CD8-positive, alpha-beta memory T cell (primary cell): Measurements from ENCODE around the gene HMMR. TPM values are rescaled to one million over a fixed set of nuclear protein-coding genes. Genes with fewer than 3 reads are reported as not detected.

ENCODE experiments used
- CTCF ChIA-PET: fragments of 350-600 bp; sonication (Branson Sonifier 250); formaldehyde crosslinking; loops from one replicate; lab custom pipeline; 2021; ENCODE audit warnings: antibody characterized with exemption; lab: Charles Lee
- POLR2A ChIA-PET: fragments of 350-600 bp; sonication (Branson Sonifier 250); formaldehyde crosslinking; loops from one replicate; lab custom pipeline; 2021; ENCODE audit warnings: antibody characterized with exemption; lab: Charles Lee
- DNase-seq, 5 donors: peaks; one replicate each; pipeline versions ENCODE4 v3.0.0 to v3.0.0-alpha.2; 2020 to 2022; ENCODE audit warnings: mixed read lengths in 1 of 5
- H3K27ac ChIP-seq: one replicate; pipeline ENCODE4 v1.7.0; 2013; ENCODE audit warnings: low read depth, mild to moderate bottlenecking, low read length, moderate library complexity
- H3K27me3 ChIP-seq: 2 replicates; pipeline ENCODE4 v1.7.0; 2013; ENCODE audit warnings: low read length, mild to moderate bottlenecking; ENCODE audit not compliant: insufficient read depth, poor library complexity, severe bottlenecking
- H3K36me3 ChIP-seq: 2 replicates; pipeline ENCODE4 v1.7.0; 2013; ENCODE audit warnings: mild to moderate bottlenecking, low read length, moderate library complexity; ENCODE audit not compliant: insufficient read depth
- H3K4me1 ChIP-seq: 2 replicates; pipeline ENCODE4 v1.7.0; 2013; ENCODE audit warnings: mild to moderate bottlenecking, low read length, moderate library complexity; ENCODE audit not compliant: insufficient read depth
- H3K4me3 ChIP-seq: 2 replicates; pipeline ENCODE4 v1.7.0; 2013; ENCODE audit warnings: mild to moderate bottlenecking, low read length
- H3K9me3 ChIP-seq: 2 replicates; pipeline ENCODE4 v1.7.0; 2013; ENCODE audit warnings: mild to moderate bottlenecking, low read length
- H3K27ac Mint-ChIP-seq, 8 donors: one replicate each; pipeline ENCODE4 v1.8.0; 2020 to 2021; ENCODE audit warnings: mixed read lengths in 8 of 8, mild to moderate bottlenecking in 6 of 8, inconsistent platforms in 3 of 8, moderate library complexity in 3 of 8
- H3K27me3 Mint-ChIP-seq, 2 donors: one replicate each; pipeline ENCODE4 v1.8.0; 2020 to 2021; ENCODE audit warnings: mixed read lengths in 2 of 2, mild to moderate bottlenecking in 1 of 2, moderate library complexity in 1 of 2
- H3K36me3 Mint-ChIP-seq, 3 donors: one replicate each; pipeline ENCODE4 v1.8.0; 2020 to 2021; ENCODE audit warnings: mixed read lengths in 3 of 3, inconsistent platforms in 1 of 3, mild to moderate bottlenecking in 1 of 3
- H3K4me1 Mint-ChIP-seq, 3 donors: one replicate each; pipeline ENCODE4 v1.8.0; 2020 to 2021; ENCODE audit warnings: mixed read lengths in 3 of 3, inconsistent platforms in 1 of 3, mild to moderate bottlenecking in 1 of 3
- H3K4me3 Mint-ChIP-seq, 7 donors: one replicate each; pipeline ENCODE4 v1.8.0; 2020 to 2021; ENCODE audit warnings: mixed read lengths in 7 of 7, mild to moderate bottlenecking in 6 of 7, moderate library complexity in 4 of 7, inconsistent platforms in 2 of 7
- H3K9me3 Mint-ChIP-seq, 5 donors: one replicate each; pipeline ENCODE4 v1.8.0; 2020 to 2022; ENCODE audit warnings: mixed read lengths in 5 of 5, mild to moderate bottlenecking in 3 of 5, moderate library complexity in 2 of 5, inconsistent platforms in 1 of 5
- polyA plus RNA-seq: library from polyadenylated mRNA; unstranded; fragments of 300-500 nt; fragmentation: Illumina TruSeq; gene quantifications from one replicate; pipeline ENCODE4 v1.2.3, GENCODE V29; 2021
- total RNA-seq, 2 experiments: library from RNA; stranded (reverse); gene quantifications; one replicate each; pipeline ENCODE4 v1.2.3, GENCODE V29; 2021

HMMR gene
- total and polyA plus RNA-seq, 3 experiments from 2014 or later, result 0.18 to 43.8 (median 40.6) TPM

DNA sequence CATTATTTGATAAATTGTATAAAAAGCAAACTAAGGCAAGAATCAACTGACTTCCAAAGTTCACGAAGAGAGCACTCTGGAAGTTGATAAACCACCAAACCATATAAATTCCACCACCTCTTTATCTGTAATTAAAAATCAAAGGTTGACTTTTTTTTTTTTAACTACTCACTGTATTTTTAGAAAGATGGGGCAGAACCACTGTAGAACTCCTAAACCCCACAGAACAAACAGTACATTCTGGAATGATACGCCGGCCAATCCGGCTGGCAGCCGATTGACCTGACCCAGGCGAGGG lies 23.5 kb upstream of the HMMR start:
- H3K4me3 Mint-ChIP-seq, result peak overlapping the region; percentile 88 to 95 (median 94)
- ChIA-PET POLR2A (interaction anchor here (1.5 to 2.2 kb wide), 2 partner anchors 23 to 70 kb away, joined by 9 to 31 read pairs; partner anchors contain the start of genes HMMR and NUDCD2), CTCF (interaction anchor here (1.1 to 2.3 kb wide), 2 partner anchors 12 to 22 kb away, joined by 3 to 20 read pairs; partner anchors contain the start of genes HMMR and NUDCD2)
- H3K27ac Mint-ChIP-seq, result peak overlapping the region; percentile 82 to 97 (median 95)
- no peaks in the 10 kb centered on the region for H3K27me3 ChIP-seq
- H3K27ac ChIP-seq, result peak overlapping the region; percentile 88
- H3K4me1 ChIP-seq, result peaks cover 32% of the 10 kb centered on the region
- no peaks in the 10 kb centered on the region for H3K9me3 ChIP-seq
- peaks cover 0 to 27% (median 5%) of the 10 kb centered on the region in 3 donors for H3K36me3 Mint-ChIP-seq
- H3K27me3 Mint-ChIP-seq, result peaks cover 0 to 1% of the 10 kb centered on the region in 2 donors
- no peaks in the 10 kb centered on the region for H3K9me3 Mint-ChIP-seq
- H3K36me3 ChIP-seq, result no peaks in the 10 kb centered on the region
- H3K4me3 ChIP-seq, result peak overlapping the region; percentile 89
- DNase-seq, result no peak
- peaks cover 42 to 51% (median 49%) of the 10 kb centered on the region in 3 donors for H3K4me1 Mint-ChIP-seq

DNA sequence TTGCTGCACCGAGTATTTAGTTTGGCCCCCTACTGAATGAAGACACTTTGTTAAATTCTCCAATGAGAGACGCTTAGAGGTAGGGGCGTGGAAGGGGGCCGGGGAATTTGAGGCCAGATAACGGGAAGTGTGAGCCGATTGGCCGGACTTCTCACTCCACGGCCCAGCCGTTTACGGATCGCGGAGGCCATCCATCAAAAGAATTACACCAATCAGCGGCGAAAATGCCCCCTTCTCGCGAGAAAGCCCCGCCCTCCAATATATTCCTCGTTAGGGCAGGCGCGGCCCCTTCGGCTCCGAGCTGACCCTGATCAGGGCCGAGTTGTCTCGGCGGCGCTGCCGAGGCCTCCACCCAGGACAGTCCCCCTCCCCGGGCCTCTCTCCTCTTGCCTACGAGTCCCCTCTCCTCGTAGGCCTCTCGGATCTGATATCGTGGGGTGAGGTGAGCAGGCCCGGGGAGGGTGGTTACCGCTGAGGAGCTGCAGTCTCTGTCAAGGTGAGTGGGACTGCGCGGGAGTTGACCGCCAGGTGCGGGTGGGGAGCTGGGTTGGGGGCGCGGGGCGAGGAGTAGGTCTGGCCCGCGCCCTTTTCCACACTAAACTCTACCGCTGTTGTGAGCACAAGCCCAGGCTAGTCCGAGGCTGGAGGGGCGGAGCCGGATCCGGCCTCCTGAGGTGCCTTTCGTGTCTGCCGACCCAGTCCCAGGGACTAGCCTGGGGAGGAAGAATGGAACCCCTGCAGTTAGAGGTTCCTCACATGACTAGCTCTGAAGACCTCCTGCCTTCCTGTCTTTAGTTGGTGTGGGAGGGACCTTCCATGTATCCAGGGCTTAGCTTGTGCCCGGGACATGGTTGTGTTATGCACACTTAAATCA lies 22.9 kb upstream of the HMMR start, which contains the start of gene CCNG1:
Gene CCNG1 (plus strand): TSS at position 287 of the 874 bp plus-strand sequence. CDS start 1,662 bp downstream, outside the sequence.
- peak within 1 kb of the TSS; percentile 89 for H3K4me3 ChIP-seq
- H3K27me3 ChIP-seq, result no peaks in the 10 kb centered on the region
- Mint-ChIP-seq H3K9me3 (no peaks in the 10 kb centered on the region), H3K36me3 (peaks cover 0 to 33% (median 7%) of the 10 kb centered on the region in 3 donors), H3K4me3 (peak within 1 kb of the TSS; percentile 88 to 95 (median 94)), H3K27me3 (no peaks in the 10 kb centered on the region), H3K27ac (peak within 1 kb of the TSS; percentile 82 to 97 (median 95)), H3K4me1 (peaks cover 42 to 55% (median 51%) of the 10 kb centered on the region in 3 donors)
- CTCF ChIA-PET, result interaction anchor here (0.9 to 2.3 kb wide), 4 partner anchors 11 to 71 kb away, joined by 3 to 20 read pairs (median 4); partner anchors contain the start of genes HMMR, MAT2B and NUDCD2
- no peaks in the 10 kb centered on the region for H3K36me3 ChIP-seq
- POLR2A ChIA-PET, result interaction anchor here (1.3 to 2.2 kb wide), 3 partner anchors 23 to 69 kb away, joined by 9 to 31 read pairs (median 13); partner anchors contain the start of genes HMMR, MAT2B and NUDCD2
- peaks cover 32% of the 10 kb centered on the region for H3K4me1 ChIP-seq
- peak; percentile 81 to 92 (median 87) for DNase-seq
- H3K9me3 ChIP-seq, result no peaks in the 10 kb centered on the region
- H3K27ac ChIP-seq, result peak within 1 kb of the TSS; percentile 88

DNA sequence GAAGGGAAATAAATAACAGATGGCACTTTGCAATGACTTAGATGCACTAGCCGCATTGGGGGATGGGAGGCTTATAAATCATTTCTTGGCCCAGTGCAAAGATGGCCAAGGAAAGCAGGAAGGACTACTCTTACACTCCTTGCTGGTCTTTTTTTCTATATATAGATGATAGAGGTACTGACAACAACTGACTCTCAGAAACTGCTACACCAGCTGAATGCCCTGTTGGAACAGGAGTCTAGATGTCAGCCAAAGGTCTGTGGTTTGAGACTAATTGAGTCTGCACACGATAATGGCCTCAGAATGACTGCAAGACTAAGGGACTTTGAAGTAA lies 21.4 kb upstream of the HMMR start:
- peak overlapping the region in 7 of 8 donors; percentile 36 to 95 (median 51) for H3K27ac Mint-ChIP-seq
- H3K9me3 ChIP-seq, result no peaks in the 10 kb centered on the region
- no peaks in the 10 kb centered on the region for H3K9me3 Mint-ChIP-seq
- peaks cover 32% of the 10 kb centered on the region for H3K4me1 ChIP-seq
- peaks cover 42 to 58% (median 55%) of the 10 kb centered on the region in 3 donors for H3K4me1 Mint-ChIP-seq
- CTCF ChIA-PET, result interaction anchor here (2.3 kb wide), 1 partner anchor 20 kb away, joined by 20 read pairs; the partner anchor contains the start of genes HMMR and NUDCD2
- no peaks in the 10 kb centered on the region for H3K27me3 ChIP-seq
- no peak for DNase-seq
- peaks cover 8% of the 10 kb centered on the region for H3K36me3 ChIP-seq
- no peak overlapping the region for H3K4me3 ChIP-seq
- peak overlapping the region; percentile 6 for H3K27ac ChIP-seq
- H3K36me3 Mint-ChIP-seq, result peaks cover 0 to 47% (median 7%) of the 10 kb centered on the region in 3 donors
- no peaks in the 10 kb centered on the region for H3K27me3 Mint-ChIP-seq
- H3K4me3 Mint-ChIP-seq, result peak overlapping the region; percentile 46 to 95 (median 94)
- POLR2A ChIA-PET, result interaction anchor here (2.2 kb wide), 1 partner anchor 21 kb away, joined by 31 read pairs; the partner anchor contains the start of genes HMMR and NUDCD2

DNA sequence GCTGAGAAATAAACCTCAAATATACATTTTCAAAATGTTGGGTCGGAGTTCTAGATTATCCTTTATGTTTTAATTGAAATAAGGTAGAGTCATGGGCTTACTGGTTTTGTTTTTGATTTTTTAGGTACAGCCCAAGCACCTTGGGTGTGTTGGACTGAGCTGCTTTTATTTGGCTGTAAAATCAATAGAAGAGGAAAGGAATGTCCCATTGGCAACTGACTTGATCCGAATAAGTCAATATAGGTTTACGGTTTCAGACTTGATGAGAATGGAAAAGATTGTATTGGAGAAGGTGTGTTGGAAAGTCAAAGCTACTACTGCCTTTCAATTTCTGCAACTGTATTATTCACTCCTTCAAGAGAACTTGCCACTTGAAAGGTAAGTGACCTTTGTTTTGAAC lies 19.5 kb upstream of the HMMR start:
- no peaks in the 10 kb centered on the region for H3K27me3 ChIP-seq
- ChIA-PET POLR2A (interaction anchor here (1.2 kb wide), 1 partner anchor 19 kb away, joined by 3 read pairs; the partner anchor contains the start of gene NUDCD2), CTCF (interaction anchor here (0.7 to 1.8 kb wide), 3 partner anchors 18 to 19 kb away, joined by 3 to 6 read pairs (median 3); partner anchors contain the start of genes HMMR and NUDCD2)
- H3K27ac Mint-ChIP-seq, result peak overlapping the region in 7 of 8 donors; percentile 4 to 62 (median 24)
- peaks cover 32% of the 10 kb centered on the region for H3K4me1 ChIP-seq
- H3K36me3 Mint-ChIP-seq, result peaks cover 0 to 62% (median 7%) of the 10 kb centered on the region in 3 donors
- H3K4me3 ChIP-seq, result no peak overlapping the region
- H3K4me1 Mint-ChIP-seq, result peaks cover 44 to 63% (median 55%) of the 10 kb centered on the region in 3 donors
- no peaks in the 10 kb centered on the region for H3K9me3 Mint-ChIP-seq
- H3K9me3 ChIP-seq, result no peaks in the 10 kb centered on the region
- no peak for DNase-seq
- H3K4me3 Mint-ChIP-seq, result peak overlapping the region in 1 of 7 donors; percentile 18
- no peaks in the 10 kb centered on the region for H3K27me3 Mint-ChIP-seq
- peaks cover 12% of the 10 kb centered on the region for H3K36me3 ChIP-seq
- H3K27ac ChIP-seq, result no peak overlapping the region

DNA sequence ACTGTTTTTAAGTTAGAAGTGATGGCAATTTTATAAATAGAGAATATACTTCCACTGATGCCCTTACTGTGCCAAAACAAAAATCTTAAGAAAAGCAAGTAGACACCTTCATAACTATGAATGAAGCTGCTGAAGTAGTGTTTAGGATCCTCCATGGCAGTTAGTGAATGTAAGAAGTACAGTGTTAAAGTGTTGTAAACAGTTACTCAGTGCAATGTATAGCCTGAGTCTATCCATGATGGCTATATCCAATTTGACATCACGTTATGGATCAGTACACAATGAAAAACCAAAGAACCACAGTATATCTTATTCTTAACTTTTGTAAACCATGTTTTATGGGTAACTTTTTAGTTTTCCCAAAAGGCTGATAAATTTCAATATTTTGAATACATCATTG lies 15.9 kb upstream of the HMMR start:
- DNase-seq, result no peak
- Mint-ChIP-seq H3K27me3 (no peaks in the 10 kb centered on the region), H3K4me3 (peak overlapping the region in 1 of 7 donors; percentile 50), H3K27ac (peak overlapping the region in 2 of 8 donors; percentile 54 to 73), H3K36me3 (peaks cover 0 to 85% (median 20%) of the 10 kb centered on the region in 3 donors), H3K9me3 (no peaks in the 10 kb centered on the region), H3K4me1 (peaks cover 18 to 45% (median 37%) of the 10 kb centered on the region in 3 donors)
- Histone ChIP-seq H3K27me3 (no peaks in the 10 kb centered on the region), H3K36me3 (peaks cover 20% of the 10 kb centered on the region), H3K4me1 (peaks cover 10% of the 10 kb centered on the region), H3K27ac (no peak overlapping the region), H3K9me3 (no peaks in the 10 kb centered on the region), H3K4me3 (no peak overlapping the region)
- ChIA-PET POLR2A (no interaction called here), CTCF (interaction anchor here (2.7 kb wide), 1 partner anchor 15 kb away, joined by 7 read pairs; the partner anchor contains the start of genes HMMR and NUDCD2)

DNA sequence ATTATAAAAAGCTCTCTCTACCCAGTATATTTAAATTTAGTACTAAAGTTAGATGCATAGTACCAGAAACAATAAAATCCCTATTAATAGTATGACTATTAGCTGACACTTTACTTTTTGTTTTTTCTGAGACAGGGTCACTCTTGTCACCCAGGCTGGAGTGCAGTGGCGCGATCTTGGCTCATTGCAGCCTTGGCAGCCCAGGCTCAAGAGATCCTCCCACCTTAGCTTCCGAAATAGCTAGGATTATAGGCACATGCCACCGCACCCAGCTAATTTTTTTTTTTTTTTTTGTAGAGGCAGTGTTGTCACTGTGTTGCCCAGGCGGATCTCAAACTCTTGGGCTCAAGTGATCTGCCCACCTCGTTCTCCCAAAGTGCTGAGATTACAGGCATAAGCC lies 15.1 kb upstream of the HMMR start:
- CTCF ChIA-PET, result no interaction called here
- no peak overlapping the region for H3K4me3 Mint-ChIP-seq
- H3K9me3 Mint-ChIP-seq, result no peaks in the 10 kb centered on the region
- peaks cover 0 to 82% (median 20%) of the 10 kb centered on the region in 3 donors for H3K36me3 Mint-ChIP-seq
- H3K9me3 ChIP-seq, result no peaks in the 10 kb centered on the region
- peaks cover 5% of the 10 kb centered on the region for H3K4me1 ChIP-seq
- no peak for DNase-seq
- no peaks in the 10 kb centered on the region for H3K27me3 Mint-ChIP-seq
- no peaks in the 10 kb centered on the region for H3K27me3 ChIP-seq
- H3K4me3 ChIP-seq, result no peak overlapping the region
- no peak overlapping the region for H3K27ac Mint-ChIP-seq
- H3K4me1 Mint-ChIP-seq, result peaks cover 11 to 37% (median 29%) of the 10 kb centered on the region in 3 donors
- peaks cover 20% of the 10 kb centered on the region for H3K36me3 ChIP-seq
- POLR2A ChIA-PET, result no interaction called here
- no peak overlapping the region for H3K27ac ChIP-seq

DNA sequence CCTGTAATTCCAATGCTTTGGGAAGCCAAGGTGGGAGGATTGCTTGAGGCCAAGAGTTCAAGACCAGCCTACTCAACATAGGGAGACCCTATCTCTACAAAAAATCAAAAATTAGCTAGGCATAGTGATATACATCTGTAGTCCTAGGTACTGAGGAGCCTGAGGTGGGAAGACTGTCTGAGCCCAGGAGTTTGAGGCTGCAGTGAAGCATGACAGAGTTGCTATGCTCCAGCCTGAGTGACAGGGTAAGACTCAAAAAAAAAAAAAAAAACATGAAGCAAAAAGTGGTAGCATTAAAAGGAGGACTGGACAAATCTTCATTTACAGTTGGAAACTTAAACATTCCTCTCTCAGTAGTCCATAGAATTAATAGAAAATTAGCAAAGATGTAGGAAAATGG lies 13.2 kb upstream of the HMMR start:
- DNase-seq, result no peak

More for the DNA sequence above, 13.2 kb upstream of the HMMR start:
- no peaks in the 10 kb centered on the region for H3K4me1 ChIP-seq
- peak overlapping the region in 3 of 8 donors; percentile 18 to 72 (median 71) for H3K27ac Mint-ChIP-seq
- no peaks in the 10 kb centered on the region for H3K27me3 ChIP-seq
- peaks cover 0 to 75% (median 15%) of the 10 kb centered on the region in 3 donors for H3K36me3 Mint-ChIP-seq
- no peaks in the 10 kb centered on the region for H3K27me3 Mint-ChIP-seq
- no peak overlapping the region for H3K4me3 ChIP-seq
- no peak overlapping the region for H3K4me3 Mint-ChIP-seq
- peaks cover 2 to 22% (median 16%) of the 10 kb centered on the region in 3 donors for H3K4me1 Mint-ChIP-seq
- H3K36me3 ChIP-seq, result peaks cover 20% of the 10 kb centered on the region
- CTCF ChIA-PET, result interaction anchor here (0.8 kb wide), 1 partner anchor 57 kb away, joined by 3 read pairs; no protein-coding TSS in a partner anchor
- H3K27ac ChIP-seq, result no peak overlapping the region
- no peaks in the 10 kb centered on the region for H3K9me3 ChIP-seq
- no peaks in the 10 kb centered on the region for H3K9me3 Mint-ChIP-seq
- POLR2A ChIA-PET, result no interaction called here
